Activated CD4-positive, alpha-beta T cell treated with anti-CD3 and anti-CD28 coated beads, Interleukin-2, Interleukin-4, amounts not matched to agents 100 ng/mL and 50 ng/mL, durations not matched to agents 16 hours and 8 hours (primary cell): ENCODE data around the gene ANO10.
"Not testable (repeated sequence)": the region's sequence is repeated elsewhere in the genome, so short reads cannot be mapped to it uniquely, and the experiment has no call there.

Experiments
- DNase-seq: peaks from one replicate; pipeline ENCODE4 v3.0.0-alpha.2; 2020; ENCODE audit warnings: low spot score

The ANO10 gene

DNA sequence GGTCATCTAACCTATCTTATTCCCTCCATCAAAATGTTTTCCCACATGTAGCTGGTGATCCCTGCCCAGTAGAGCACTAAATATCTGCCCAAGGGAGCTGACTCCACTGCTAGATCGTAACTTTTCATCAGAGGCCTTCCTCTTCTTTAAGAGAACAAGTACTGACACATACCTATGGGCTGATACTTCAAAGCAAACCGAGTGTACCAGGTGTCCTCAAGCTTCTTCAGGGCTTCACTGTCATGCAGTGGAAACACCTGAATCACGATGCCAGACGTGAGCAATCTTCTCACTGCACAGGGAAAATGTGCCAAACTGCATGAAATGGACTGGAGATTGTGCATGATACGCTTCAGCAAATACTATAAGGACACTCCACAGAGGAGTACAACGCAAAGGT lies 41.6 kb downstream of the ANO10 start:
- no peak for DNase-seq

DNA sequence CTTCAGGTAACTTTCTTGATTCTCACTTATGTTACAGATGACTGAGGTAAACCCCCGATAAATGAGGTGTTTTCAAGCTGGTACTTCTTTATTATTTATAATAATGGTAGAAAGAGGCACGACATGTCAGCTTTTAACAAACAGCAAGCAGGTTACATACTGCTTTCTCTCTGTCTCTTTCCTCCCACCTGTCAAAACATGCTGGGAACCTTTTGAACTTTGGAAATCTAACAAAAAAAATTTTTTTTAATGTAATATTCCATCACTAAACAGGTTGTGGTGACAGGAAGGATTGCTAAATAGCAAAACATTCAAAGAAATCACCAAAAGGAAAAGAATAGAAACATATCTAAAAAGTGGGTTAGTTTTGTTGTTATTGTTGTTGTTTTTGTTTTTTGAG lies 48.2 kb downstream of the ANO10 start:
- no peak for DNase-seq

DNA sequence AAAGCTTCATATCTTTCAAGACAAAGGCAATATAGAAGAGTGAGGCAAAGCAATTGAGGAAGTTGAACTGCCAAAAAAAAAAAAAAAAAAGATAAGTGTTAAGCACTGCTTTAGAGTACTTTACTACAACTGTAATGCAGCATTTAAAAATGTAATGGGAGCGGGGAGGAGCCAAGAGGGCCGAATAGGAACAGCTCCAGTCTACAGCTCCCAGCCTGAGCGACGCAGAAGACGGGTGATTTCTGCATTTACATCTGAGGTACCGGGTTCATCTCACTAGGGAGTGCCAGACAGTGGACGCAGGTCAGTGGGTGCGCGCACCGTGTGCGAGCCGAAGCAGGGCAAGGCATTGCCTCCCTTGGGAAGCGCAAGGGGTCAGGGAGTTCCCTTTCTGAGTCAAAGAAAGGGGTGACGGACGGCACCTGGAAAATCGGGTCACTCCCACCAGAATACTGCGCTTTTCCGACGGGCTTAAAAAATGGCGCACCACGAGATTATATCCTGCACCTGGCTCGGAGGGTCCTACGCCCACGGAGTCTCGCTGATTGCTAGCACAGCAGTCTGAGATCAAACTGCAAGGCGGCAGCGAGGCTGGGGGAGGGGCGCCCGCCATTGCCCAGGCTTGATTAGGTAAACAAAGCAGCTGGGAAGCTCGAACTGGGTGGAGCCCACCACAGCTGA lies 56.0 kb downstream of the ANO10 start:
- not testable (repeated sequence) for DNase-seq

DNA sequence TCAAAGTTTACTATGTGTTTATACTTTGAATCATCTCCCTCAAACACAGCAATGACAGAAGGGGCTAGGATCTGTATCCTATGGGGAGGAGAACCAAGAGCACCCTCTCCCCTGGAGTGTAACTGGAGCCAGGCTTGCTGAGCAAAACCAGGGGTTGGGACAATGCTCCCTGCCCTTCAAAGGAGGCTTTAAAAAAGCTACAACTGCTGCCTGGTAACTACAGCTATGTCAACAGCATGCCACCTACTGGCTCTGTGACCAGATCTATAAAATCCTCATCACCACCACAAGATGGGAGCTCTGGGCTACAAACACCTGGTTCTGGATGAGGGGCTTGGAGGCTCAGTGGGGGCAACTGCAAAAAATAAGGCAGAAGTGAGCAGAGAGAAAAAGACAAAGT lies 61.9 kb downstream of the ANO10 start:
- no peak for DNase-seq

- no peak for DNase-seq
These were observed 63.6 kb downstream of the ANO10 start for GRCh38 chr3:43558171-43558570.

GRCh38 chr3:43549626-43550290 lies 72.1 kb downstream of the ANO10 start:
- DNase-seq: no peak

GRCh38 chr3:43544277-43544676 lies 77.5 kb downstream of the ANO10 start:
- DNase-seq: peak; percentile 67

DNA sequence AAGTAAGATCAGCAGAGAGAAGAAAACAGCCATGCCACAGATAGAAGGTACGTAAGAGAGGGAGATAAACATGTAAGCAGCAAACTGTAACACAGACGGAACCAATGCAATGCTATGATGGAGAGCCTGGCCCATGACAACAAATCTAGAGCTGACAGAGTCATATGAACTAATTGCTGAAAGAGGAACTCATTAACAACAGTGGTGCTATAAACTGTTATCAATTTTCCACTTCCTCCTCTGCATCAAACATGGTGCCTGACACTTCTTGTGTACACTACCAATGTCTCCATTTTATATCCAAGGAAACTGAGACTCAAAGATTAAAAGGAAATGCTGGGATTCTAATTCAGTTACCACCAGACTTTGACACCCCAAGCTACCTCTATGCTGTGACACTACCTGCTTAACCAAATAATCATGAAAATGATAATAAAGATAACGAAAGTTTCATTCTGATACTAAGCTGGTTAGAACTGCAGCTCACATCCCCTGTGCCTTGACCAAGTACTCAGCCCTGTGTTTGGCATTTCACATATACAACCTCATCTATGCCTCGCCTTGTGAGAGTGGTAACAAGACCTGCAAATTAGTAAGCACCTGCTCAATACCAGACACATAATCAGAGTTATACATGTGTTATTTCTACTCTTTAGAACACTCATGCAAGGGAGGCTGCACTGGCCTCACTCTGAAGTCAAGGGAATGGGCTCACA lies 79.3 kb downstream of the ANO10 start:
- peak; percentile 35 for DNase-seq

- DNase-seq: no peak
These were observed 81.2 kb downstream of the ANO10 start for GRCh38 chr3:43540624-43541023.

GRCh38 chr3:43539321-43539720 lies 82.5 kb downstream of the ANO10 start:
- DNase-seq: no peak

DNA sequence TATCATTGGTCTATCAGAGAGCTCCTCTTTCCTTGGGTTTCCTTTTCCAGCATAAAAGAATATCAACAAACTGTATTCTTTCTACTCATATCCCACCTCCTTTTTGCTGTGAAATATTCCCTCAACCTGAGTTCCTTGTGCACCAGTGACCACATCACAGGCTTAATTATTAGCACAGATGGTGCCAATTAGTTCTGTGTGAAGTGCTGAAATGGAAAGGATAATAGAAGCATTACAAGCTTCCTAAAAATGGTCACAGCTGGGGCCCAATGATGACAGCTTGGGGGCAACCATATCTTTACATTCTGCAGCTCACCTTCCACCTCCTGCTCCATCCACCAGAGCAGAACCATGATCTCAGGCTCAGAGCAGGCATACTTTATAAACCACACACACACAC lies 84.6 kb downstream of the ANO10 start:
- no peak for DNase-seq

- no peak for DNase-seq
These were observed 87.1 kb downstream of the ANO10 start for GRCh38 chr3:43534675-43535074.

- DNase-seq: no peak
These were observed 88.8 kb downstream of the ANO10 start for GRCh38 chr3:43533009-43533408.

DNA sequence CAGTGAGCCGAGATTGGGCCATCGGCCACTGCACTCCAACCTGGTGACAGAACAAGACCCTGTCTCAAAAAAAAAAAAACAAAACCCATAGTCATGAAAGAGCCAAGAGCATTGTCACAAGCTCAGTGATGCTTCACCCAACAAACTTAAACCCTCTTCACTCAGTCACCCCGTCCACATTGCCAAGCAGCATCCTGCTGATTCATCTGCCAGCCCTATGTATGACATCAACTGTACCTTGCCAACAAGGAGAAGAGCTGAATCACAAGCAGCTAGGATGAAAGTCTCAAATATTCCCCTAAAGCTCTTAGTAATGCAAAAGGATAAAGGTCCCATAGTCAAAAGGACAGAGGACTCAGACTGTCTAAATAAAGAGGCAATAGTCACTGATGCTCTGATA lies 90.0 kb downstream of the ANO10 start:
- DNase-seq: peak; percentile 42

- no peak for DNase-seq
These were observed 93.2 kb downstream of the ANO10 start for GRCh38 chr3:43528498-43529099.

DNA sequence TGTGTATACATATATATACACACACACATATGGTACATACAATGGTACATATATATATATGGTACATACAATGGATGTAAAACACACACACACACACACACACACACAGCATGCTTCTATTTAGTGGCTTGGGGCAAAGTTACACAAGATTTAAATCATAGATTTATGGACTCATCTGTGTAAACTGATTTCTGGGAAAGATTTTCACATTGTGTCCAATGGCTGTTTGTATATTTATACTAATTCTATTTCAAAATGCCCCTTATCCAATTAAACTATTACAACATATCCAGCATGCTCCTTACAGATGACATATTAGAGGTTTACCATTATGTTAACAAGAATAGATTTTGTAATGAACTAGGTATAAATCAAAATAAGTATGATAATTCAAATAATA lies 94.9 kb downstream of the ANO10 start:
- no peak for DNase-seq

GRCh38 chr3:43525941-43526607 lies 95.7 kb downstream of the ANO10 start:
- no peak for DNase-seq

GRCh38 chr3:43525386-43525785 lies 96.4 kb downstream of the ANO10 start:
- no peak for DNase-seq

DNA sequence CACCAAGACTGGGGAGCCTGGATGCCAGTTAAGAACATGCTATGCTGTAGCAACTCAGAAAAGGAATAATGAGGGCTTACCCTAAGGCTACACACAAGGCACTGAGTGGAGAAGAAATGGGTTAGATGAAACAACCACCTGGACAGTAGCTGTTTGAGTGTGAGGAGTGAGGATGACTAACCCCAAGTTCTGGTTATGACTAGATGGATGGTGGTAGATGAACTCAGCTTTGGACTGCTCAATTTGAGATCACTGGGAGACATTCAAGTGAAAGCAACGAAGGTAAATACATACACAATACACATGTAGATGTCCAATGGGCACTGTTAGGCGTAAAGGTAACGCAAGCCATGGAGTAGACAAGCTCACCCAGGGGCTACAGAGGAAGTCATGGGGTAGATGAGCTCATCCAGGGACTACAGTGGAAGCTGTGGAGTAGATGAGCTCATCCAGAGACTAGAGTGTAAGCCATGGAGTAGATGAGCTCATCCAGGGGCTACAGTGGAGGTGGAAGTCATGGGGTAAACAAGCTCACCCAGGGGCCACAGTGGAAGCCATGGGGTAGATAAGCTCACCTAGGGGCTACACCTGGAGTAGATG lies 98.3 kb downstream of the ANO10 start:
- DNase-seq: peak; percentile 93

DNA sequence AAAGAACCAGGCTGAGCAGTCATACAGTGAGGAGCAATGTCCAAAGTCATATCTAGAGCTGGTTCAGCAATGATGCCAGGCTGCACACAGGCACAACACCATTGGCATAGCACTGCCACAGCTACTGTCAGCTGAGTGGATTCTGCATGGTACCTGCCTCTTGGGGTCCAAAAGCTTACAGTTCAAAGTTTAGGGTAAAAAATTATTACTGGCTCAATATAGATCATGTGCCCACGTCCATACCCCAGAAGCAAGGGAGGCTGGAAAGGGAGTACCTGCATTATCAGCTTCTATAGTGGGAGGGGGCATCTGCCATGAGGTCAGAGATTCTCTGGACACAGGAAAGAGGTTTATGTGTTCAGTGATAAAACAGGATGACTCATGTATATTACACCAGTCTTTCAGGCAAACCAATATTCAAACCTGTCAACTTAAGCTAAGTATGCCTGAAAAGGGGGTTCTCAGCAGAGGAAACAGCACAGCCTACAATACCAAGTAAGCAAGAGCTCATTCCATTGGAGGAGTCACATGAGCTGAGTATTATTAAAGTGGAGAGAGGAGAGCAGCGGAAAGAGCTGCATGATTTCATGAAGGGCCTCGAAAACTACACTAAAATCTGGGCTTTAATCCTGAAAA lies 99.0 kb downstream of the ANO10 start:
- DNase-seq: peak; percentile 42

DNA sequence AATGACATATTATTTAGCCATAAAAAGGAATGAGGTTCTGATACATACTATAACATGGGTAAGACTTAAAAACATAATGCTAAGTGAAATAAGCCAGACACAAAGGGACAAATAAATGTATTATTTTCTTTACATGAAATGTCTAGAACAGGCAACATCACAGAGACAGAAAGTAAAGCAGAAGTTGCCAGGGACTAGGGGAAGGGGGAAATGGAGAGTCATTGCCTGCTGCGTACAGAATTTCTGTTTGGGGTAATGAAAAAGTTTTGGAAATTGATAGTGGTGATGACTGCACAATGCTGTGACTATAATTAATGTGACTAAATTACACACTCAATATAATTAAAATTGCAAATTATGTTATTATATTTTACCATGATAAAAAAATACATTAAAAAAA lies 99.9 kb downstream of the ANO10 start:
- no peak for DNase-seq
